Bone marrow (tissue), 2 donors: ENCODE data around the gene SLC66A1.

ENCODE experiments used
- DNase-seq, 2 donors: peaks; one replicate each; lab custom pipeline; 2025; lab: John Stamatoyannopoulos, UW

Gene SLC66A1

GRCh38 chr1:19377812-19378718 is 65.9 kb downstream of the SLC66A1 start:
- DNase-seq, result no peak
